Measurements from ENCODE around the gene VGF.

- TF ChIP-seq CTCF (conservative IDR thresholded peaks at IDR 0.05; ENCODE audit: low read length) = no peak
- no peak for TF ChIP-seq EZH2phosphoT487 (IDR thresholded peaks at IDR 0.05; ENCODE audit: borderline replicate concordance, low read depth, low read length)
Measured at GRCh38 chr7:101186844-101187428, 21.6 kb upstream of the VGF start.

All from OCI-LY7 (cell line).